ENCODE data around the gene STOML1. TPM values are rescaled to one million over a fixed set of nuclear protein-coding genes. Genes with fewer than 3 reads are reported as not detected.
"Not testable (repeated sequence)": the region's sequence is repeated elsewhere in the genome, so short reads cannot be mapped to it uniquely, and the experiment has no call there.

The STOML1 gene
- total RNA-seq, 2 experiments from 2014 or later, result 12.0 to 12.8 TPM

DNA sequence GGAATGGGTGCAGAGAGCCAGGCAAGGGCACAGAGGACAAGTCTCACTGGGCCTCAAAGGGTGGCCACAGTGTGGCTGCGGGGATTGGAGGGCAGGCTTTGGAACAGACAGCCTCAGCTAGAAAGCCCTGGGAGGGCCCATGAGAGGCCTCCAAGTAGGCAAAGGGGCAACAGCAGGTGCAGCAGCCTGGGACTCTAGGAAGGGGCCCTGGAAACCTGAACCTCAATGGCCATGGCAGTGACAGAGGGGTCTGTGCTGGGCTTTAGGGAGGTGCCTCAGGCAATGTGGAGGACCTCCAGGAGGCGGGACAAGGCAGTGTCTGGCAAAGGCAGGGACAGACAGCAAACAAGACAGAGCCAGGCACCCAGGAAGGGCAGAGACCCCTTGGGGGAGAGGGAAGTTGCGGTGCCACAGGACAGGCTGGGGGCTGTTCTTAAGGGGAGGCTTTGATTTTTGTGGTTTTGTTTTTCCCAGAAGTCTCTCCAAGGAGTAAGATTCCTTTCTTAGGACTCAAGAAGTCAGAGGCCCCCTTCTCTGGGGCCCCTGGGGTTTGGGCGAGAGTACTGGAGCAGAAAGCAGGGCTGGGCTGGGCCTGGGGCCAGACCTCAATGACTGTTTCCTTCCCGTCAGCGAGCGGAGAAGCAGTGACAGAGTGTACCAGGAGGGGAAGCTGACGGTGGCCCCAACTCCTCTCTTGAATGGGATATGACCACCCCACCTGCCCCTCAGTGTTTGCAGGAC is 9.7 kb downstream of the STOML1 start:
- ChIA-PET CTCF (interaction anchor here (1.2 to 2.4 kb wide), 4 partner anchors 9 to 16 kb away, joined by 4 to 13 read pairs (median 6); partner anchors contain the start of gene PML), POLR2A (interaction anchor here (1.5 kb wide), 1 partner anchor 12 kb away, joined by 5 read pairs; the partner anchor contains the start of gene PML)
- Mint-ChIP-seq H3K36me3 (ENCODE audit: low read depth) (peaks cover 11% of the 10 kb centered on the region), H3K9me3 (no peaks in the 10 kb centered on the region), H3K27ac (peak overlapping the region; percentile 89), H3K27me3 (peaks cover 4% of the 10 kb centered on the region), H3K4me1 (peaks cover 57% of the 10 kb centered on the region), H3K4me3 (peak overlapping the region; percentile 13)
- no peak for DNase-seq

- POLR2A ChIA-PET, result interaction anchor here (1.5 kb wide), 1 partner anchor 13 kb away, joined by 5 read pairs; the partner anchor contains the start of gene PML
Measured at GRCh38 chr15:73981761-73982221, 10.3 kb downstream of the STOML1 start.

GRCh38 chr15:73979636-73980035 is 12.5 kb downstream of the STOML1 start:
- Mint-ChIP-seq H3K27ac (peak overlapping the region; percentile 44), H3K4me1 (peaks cover 62% of the 10 kb centered on the region), H3K36me3 (ENCODE audit: low read depth) (peaks cover 4% of the 10 kb centered on the region), H3K27me3 (peaks cover 14% of the 10 kb centered on the region), H3K9me3 (peaks cover under 1% of the 10 kb centered on the region), H3K4me3 (no peak overlapping the region)
- no peak for DNase-seq
- CTCF ChIA-PET, result interaction anchor here (2.9 kb wide), 1 partner anchor 14 kb away, joined by 8 read pairs; the partner anchor contains the start of gene PML
- POLR2A ChIA-PET, result no interaction called here

More at GRCh38 chr15:73981761-73982221, 10.3 kb downstream of the STOML1 start:
- Mint-ChIP-seq H3K36me3 (ENCODE audit: low read depth) (peaks cover 8% of the 10 kb centered on the region), H3K27ac (peak overlapping the region; percentile 89), H3K4me3 (peak overlapping the region; percentile 13), H3K27me3 (peaks cover 4% of the 10 kb centered on the region), H3K9me3 (no peaks in the 10 kb centered on the region), H3K4me1 (peaks cover 57% of the 10 kb centered on the region)
- DNase-seq, result no peak
- CTCF ChIA-PET, result interaction anchor here (0.5 to 2.4 kb wide), 4 partner anchors 10 to 85 kb away, joined by 4 to 13 read pairs (median 6); partner anchors contain the start of gene PML

- ChIA-PET CTCF (interaction anchor here (1.0 to 2.9 kb wide), 2 partner anchors 8 to 15 kb away, joined by 3 to 8 read pairs; partner anchors contain the start of gene PML), POLR2A (no interaction called here)
- H3K4me1 Mint-ChIP-seq, result peaks cover 60% of the 10 kb centered on the region
- H3K27ac Mint-ChIP-seq, result peak overlapping the region; percentile 1
- H3K36me3 Mint-ChIP-seq (ENCODE audit: low read depth), result peaks cover 5% of the 10 kb centered on the region
- no peak overlapping the region for H3K4me3 Mint-ChIP-seq
- no peak for DNase-seq
- peaks cover 5% of the 10 kb centered on the region for H3K9me3 Mint-ChIP-seq
- peaks cover 17% of the 10 kb centered on the region for H3K27me3 Mint-ChIP-seq
Measured at GRCh38 chr15:73978896-73979295, 13.2 kb downstream of the STOML1 start.

DNA sequence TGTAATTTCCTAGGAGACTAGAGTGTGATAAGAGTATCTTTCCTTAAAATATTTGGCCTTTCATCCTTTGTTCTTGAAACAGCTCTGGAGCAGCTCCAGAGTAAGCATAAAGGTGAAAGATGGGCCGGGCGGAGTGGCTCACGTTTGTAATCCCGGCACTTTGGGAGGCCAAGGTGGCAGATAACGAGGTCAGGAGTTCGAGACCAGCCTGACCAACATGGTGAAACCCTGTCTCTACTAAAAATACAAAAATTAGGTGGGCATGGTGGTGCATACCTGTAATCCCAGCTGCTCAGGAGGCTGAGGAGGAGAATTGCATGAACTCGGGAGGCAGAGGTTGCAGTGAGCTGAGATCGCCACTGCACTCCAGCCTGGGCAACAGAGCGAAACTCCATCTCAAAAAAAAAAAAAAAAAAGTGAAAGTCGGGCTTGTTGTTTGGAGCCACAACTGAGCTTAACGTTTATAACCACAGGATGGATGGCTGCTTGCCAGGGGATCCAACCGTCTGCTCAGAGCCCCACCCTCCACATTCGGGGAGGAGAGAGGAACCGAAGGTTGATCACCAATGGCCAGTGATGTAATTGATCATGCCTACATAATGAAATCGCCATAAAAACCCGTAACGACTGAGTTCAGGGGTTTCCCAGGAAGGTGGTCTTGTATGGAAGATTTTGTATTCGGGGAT is 16.5 kb downstream of the STOML1 start:
- not testable (repeated sequence) for H3K36me3 Mint-ChIP-seq (ENCODE audit: low read depth); H3K9me3 Mint-ChIP-seq
- peak; percentile 75 for DNase-seq
- ChIA-PET CTCF (interaction anchor here (0.6 to 7.9 kb wide), 6 partner anchors 12 to 797 kb away, joined by 3 to 63 read pairs (median 4); partner anchors contain the start of genes PML and STOML1), POLR2A (interaction anchor here (1.0 kb wide), 1 partner anchor 19 kb away, joined by 4 read pairs; the partner anchor contains the start of gene PML)
- Mint-ChIP-seq H3K27ac (peak overlapping the region; percentile 69), H3K4me3 (peak overlapping the region; percentile 30), H3K4me1 (peaks cover 44% of the 10 kb centered on the region), H3K27me3 (peaks cover 17% of the 10 kb centered on the region)

DNA sequence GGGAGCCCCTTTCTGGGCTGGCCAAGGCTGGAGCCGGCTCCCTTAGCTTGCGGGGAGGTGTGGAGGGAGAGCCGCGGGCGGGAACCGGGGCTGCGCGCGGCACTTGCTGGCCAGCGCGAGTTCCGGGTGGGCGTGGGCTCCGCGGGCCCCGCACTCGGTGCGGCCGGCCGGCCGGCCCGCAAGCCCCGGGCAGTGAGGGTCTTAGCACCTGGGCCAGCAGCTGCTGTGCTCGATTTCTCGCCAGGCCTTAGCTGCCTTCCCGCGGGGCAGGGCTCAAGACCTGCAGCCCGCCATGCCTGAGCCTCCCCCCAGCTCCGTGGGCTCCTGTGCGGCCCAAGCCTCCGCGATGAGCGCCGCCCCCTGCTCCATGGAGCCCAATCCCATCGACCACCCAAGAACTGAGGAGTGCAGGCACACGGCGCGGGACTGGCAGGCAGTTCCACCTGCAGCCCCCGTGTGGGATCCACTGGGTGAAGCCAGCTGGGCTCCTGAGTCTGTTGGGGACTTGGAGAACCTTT is 18.4 kb downstream of the STOML1 start:
- POLR2A ChIA-PET; H3K36me3 Mint-ChIP-seq (ENCODE audit: low read depth); DNase-seq; H3K4me3 Mint-ChIP-seq; H3K27ac Mint-ChIP-seq; H3K9me3 Mint-ChIP-seq: not testable (repeated sequence)
- Mint-ChIP-seq H3K4me1 (peaks cover 43% of the 10 kb centered on the region), H3K27me3 (peaks cover 17% of the 10 kb centered on the region)
- CTCF ChIA-PET, result interaction anchor here (1.1 to 7.9 kb wide), 19 partner anchors 8 to 154 kb away, joined by 3 to 63 read pairs (median 6); partner anchors contain the start of genes PML and STOML1

GRCh38 chr15:73972984-73973682 is 19.0 kb downstream of the STOML1 start:
- H3K27me3 Mint-ChIP-seq, result peaks cover 13% of the 10 kb centered on the region
- DNase-seq, result peak; percentile 87
- H3K36me3 Mint-ChIP-seq (ENCODE audit: low read depth), result peaks cover 4% of the 10 kb centered on the region
- H3K27ac Mint-ChIP-seq, result peak overlapping the region; percentile 5
- POLR2A ChIA-PET, result no interaction called here
- peaks cover 49% of the 10 kb centered on the region for H3K4me1 Mint-ChIP-seq
- no peak overlapping the region for H3K4me3 Mint-ChIP-seq
- CTCF ChIA-PET, result interaction anchor here (0.6 to 7.9 kb wide), 35 partner anchors 8 to 155 kb away, joined by 3 to 63 read pairs (median 5); partner anchors contain the start of genes PML and STOML1
- H3K9me3 Mint-ChIP-seq, result peaks cover 5% of the 10 kb centered on the region

- DNase-seq, result no peak
- H3K4me1 Mint-ChIP-seq, result peaks cover 55% of the 10 kb centered on the region
- POLR2A ChIA-PET, result no interaction called here
- H3K4me3 Mint-ChIP-seq, result no peak overlapping the region
- H3K9me3 Mint-ChIP-seq, result peaks cover 3% of the 10 kb centered on the region
- H3K27me3 Mint-ChIP-seq, result peaks cover under 1% of the 10 kb centered on the region
- no peak overlapping the region for H3K27ac Mint-ChIP-seq
- H3K36me3 Mint-ChIP-seq (ENCODE audit: low read depth), result peaks cover 4% of the 10 kb centered on the region
- CTCF ChIA-PET, result interaction anchor here (0.6 to 7.9 kb wide), 3 partner anchors 18 to 463 kb away, joined by 3 to 63 read pairs (median 5); partner anchors contain the start of genes PML and STOML1
Measured at GRCh38 chr15:73969151-73969759, 22.8 kb downstream of the STOML1 start.

DNA sequence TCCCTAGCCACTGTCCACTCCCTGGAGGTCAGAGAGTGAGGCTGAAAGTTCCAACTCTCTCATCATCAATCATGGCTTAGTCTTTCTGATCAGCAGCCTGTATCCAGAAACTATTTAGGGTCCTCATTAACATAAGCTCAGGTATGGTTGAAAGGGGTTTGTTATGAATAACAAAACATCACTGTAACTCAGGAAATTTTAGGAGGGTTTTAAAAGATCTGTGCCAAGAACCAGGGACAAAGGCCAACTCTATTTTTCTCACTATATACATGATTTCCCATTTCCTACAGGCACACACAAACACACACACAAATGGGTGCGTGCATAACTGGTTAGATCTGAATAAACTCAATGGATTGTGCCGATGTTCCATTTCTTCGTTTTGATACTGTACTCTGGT is 23.6 kb downstream of the STOML1 start:
- H3K4me3 Mint-ChIP-seq, result no peak overlapping the region
- no peaks in the 10 kb centered on the region for H3K27me3 Mint-ChIP-seq
- CTCF ChIA-PET, result interaction anchor here (5.6 to 7.9 kb wide), 2 partner anchors 18 to 24 kb away, joined by 37 to 63 read pairs; partner anchors contain the start of genes PML and STOML1

GRCh38 chr15:73965758-73966113 is 26.4 kb downstream of the STOML1 start:
- Mint-ChIP-seq H3K9me3 (peaks cover 2% of the 10 kb centered on the region), H3K27ac (peak overlapping the region; percentile 85), H3K27me3 (peaks cover 4% of the 10 kb centered on the region), H3K4me3 (peak overlapping the region; percentile 32), H3K36me3 (ENCODE audit: low read depth) (peaks cover 3% of the 10 kb centered on the region), H3K4me1 (peaks cover 41% of the 10 kb centered on the region)
- DNase-seq, result peak; percentile 60
- POLR2A ChIA-PET, result interaction anchor here (1.0 kb wide), 1 partner anchor 15 kb away, joined by 3 read pairs; no protein-coding TSS in a partner anchor
- CTCF ChIA-PET, result interaction anchor here (0.7 to 5.6 kb wide), 10 partner anchors 9 to 472 kb away, joined by 3 to 37 read pairs (median 4); no protein-coding TSS in a partner anchor

More for the DNA sequence above, 23.6 kb downstream of the STOML1 start:
- Mint-ChIP-seq H3K4me1 (peaks cover 53% of the 10 kb centered on the region), H3K36me3 (ENCODE audit: low read depth) (peaks cover 3% of the 10 kb centered on the region), H3K9me3 (peaks cover 2% of the 10 kb centered on the region), H3K27ac (no peak overlapping the region)
- POLR2A ChIA-PET, result no interaction called here
- DNase-seq, result no peak

DNA sequence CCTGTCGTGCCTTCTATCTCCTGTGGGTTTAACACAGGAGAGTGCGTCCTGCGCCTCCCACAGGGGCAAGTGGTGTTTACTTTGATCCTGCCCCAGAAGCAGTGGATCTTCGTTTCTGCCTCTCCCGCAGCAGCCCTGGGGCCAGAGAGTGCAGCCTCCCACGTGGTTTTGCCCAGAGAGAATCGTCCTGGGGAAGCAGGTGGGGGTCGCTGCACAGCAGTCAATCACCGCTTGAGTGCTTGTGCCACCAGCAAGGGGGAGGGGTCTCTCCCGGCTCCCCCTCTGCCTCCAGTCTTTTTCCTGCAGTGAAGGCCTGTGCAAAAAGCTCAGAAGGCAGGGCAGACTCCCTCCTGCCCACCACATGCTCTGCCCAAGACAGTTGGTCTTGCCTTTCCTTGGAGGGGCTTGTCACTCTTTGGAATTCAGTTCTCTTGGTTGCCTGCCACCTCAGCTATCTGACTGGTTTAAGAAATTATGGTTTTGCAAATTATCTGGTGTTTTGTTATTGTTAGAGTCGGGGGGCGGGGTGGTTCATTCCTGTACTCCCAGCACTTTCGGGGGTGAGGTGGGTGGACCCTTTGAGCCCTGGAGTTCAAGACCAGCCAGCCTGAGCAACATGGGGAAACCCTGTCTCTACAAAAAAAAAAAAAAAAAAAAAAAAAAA is 26.9 kb downstream of the STOML1 start:
- H3K36me3 Mint-ChIP-seq (ENCODE audit: low read depth), result peaks cover 3% of the 10 kb centered on the region
- peak overlapping the region; percentile 50 for H3K4me3 Mint-ChIP-seq
- H3K9me3 Mint-ChIP-seq, result peaks cover 2% of the 10 kb centered on the region
- DNase-seq, result no peak
- ChIA-PET CTCF (interaction anchor here (0.8 to 5.6 kb wide), 12 partner anchors 8 to 473 kb away, joined by 3 to 37 read pairs (median 4); no protein-coding TSS in a partner anchor), POLR2A (interaction anchor here (1.0 kb wide), 1 partner anchor 14 kb away, joined by 3 read pairs; no protein-coding TSS in a partner anchor)
- peaks cover 4% of the 10 kb centered on the region for H3K27me3 Mint-ChIP-seq
- H3K27ac Mint-ChIP-seq, result peak overlapping the region; percentile 85
- peaks cover 44% of the 10 kb centered on the region for H3K4me1 Mint-ChIP-seq
